AG04449 (cell line): ENCODE measurements around the gene KLF12.

Source experiments
- CTCF ChIA-PET: fragments of 350-600 bp; formaldehyde crosslinking; extraction: SDS; loops from one replicate; lab custom pipeline; 2021; ENCODE audit warnings: antibody characterized with exemption; lab: Yijun Ruan, JAX
- POLR2A ChIA-PET: fragments of 400-600, 350-600 bp; formaldehyde crosslinking; extraction: SDS; loops from one replicate; lab custom pipeline; 2020; ENCODE audit warnings: antibody characterized with exemption, inconsistent platforms; lab: Yijun Ruan, JAX
- DNase-seq: peaks from one replicate; pipeline ENCODE4 v3.0.0-alpha.2; 2010; ENCODE audit warnings: low read depth, low spot score
- H3K4me3 ChIP-seq: 2 replicates; pipeline ENCODE4 v1.5.1; 2011; ENCODE audit warnings: low read depth, mild to moderate bottlenecking, control low read depth, low read length
- TF ChIP-seq, protein P1 (sequence below): IDR thresholded peaks from one replicate; pipeline ENCODE4 v1.5.1; 2011; ENCODE audit warnings: mild to moderate bottlenecking, moderate library complexity, low read length, control low read depth, inconsistent platforms; ENCODE audit not compliant: insufficient read depth; ENCODE audit errors: missing control alignments

Gene KLF12

DNA sequence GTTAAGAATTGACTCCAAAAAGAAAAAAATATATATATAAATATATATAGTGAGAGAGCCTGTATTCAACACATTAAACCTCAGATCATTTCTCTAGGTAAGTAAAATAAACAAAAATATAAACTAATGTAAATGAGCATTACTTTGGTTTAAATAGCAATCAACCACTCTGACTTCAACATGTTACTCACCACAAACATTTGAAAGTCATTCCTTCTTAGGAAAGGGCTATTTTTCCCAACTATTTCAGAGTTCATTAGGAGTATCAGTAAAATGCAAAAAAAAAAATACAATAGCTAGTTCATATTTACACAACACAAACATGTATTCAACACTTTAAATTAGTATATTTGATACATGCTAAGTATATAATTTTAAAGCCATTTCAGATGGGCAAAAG is 40.5 kb downstream of the KLF12 start:
- TF ChIP-seq, protein P1, sequence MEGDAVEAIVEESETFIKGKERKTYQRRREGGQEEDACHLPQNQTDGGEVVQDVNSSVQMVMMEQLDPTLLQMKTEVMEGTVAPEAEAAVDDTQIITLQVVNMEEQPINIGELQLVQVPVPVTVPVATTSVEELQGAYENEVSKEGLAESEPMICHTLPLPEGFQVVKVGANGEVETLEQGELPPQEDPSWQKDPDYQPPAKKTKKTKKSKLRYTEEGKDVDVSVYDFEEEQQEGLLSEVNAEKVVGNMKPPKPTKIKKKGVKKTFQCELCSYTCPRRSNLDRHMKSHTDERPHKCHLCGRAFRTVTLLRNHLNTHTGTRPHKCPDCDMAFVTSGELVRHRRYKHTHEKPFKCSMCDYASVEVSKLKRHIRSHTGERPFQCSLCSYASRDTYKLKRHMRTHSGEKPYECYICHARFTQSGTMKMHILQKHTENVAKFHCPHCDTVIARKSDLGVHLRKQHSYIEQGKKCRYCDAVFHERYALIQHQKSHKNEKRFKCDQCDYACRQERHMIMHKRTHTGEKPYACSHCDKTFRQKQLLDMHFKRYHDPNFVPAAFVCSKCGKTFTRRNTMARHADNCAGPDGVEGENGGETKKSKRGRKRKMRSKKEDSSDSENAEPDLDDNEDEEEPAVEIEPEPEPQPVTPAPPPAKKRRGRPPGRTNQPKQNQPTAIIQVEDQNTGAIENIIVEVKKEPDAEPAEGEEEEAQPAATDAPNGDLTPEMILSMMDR: no peak
- no peak for DNase-seq
- POLR2A ChIA-PET: interaction anchor here (0.6 to 0.7 kb wide), 2 partner anchors 9 to 223 kb away, joined by 3 to 5 read pairs; no protein-coding TSS in a partner anchor
- CTCF ChIA-PET: interaction anchor here (0.7 to 0.8 kb wide), 2 partner anchors 193 to 1843 kb away, joined by 3 to 4 read pairs; no protein-coding TSS in a partner anchor
- no peak overlapping the region for H3K4me3 ChIP-seq

DNA sequence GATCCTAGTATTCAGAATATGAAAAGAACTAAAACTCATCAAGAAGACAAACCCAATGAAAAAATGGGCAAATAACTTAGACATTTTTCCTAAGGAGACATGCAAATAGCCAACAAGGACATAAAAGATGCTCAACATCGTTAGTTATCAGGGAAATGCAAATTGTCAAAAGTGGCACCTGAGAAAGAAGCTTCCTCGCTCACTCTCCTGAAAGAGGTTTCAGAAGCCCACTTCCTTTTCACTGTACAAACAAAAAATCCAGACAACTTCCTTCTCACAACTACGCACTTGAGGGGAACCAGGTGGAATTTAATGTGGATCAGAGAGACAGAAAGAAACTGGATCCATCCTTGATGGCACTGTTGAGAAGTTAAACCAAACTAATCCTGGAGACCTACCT is 41.5 kb downstream of the KLF12 start:
- TF ChIP-seq, protein P1: no peak
- DNase-seq: no peak
- ChIA-PET POLR2A (no interaction called here), CTCF (interaction anchor here (1.0 kb wide), 1 partner anchor 38 kb away, joined by 3 read pairs; no protein-coding TSS in a partner anchor)
- H3K4me3 ChIP-seq: no peak overlapping the region

DNA sequence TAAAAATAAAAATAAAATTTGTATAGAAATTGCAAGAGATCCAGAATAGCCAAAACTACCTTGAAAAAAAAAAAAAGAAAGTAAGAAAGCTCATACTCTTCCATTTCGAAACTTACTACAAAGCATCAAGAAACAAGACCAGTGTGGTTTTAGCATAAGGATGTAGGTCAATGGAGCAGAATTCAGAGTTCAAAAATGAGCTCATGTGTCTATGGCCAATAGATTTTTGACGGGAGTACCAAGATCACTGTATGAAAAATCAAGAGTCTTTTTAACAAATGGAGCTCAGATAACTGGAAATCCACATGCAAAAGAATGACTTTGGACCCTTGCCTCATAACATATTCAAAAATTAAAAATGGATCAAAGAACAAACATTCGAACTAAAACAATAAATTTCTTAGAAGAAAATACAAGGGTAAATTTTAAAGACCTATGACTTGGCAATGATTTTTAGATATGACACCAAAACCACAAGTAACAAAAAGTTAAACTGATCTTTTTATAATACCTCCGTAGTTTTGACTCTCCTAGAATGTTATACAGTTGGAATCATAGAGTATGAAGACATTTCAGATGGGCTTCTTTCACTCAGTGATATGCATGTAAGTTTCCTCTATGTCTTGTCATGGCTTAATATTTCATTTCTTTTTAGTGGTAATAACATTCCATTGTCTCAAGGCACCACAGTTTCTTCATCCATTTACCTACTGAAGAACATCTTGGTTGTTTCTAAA is 43.2 kb downstream of the KLF12 start:
- no peak for DNase-seq
- POLR2A ChIA-PET: no interaction called here
- CTCF ChIA-PET: interaction anchor here (0.6 kb wide), 1 partner anchor 1167 kb away, joined by 3 read pairs; no protein-coding TSS in a partner anchor
- TF ChIP-seq, protein P1: no peak
- H3K4me3 ChIP-seq: no peak overlapping the region

DNA sequence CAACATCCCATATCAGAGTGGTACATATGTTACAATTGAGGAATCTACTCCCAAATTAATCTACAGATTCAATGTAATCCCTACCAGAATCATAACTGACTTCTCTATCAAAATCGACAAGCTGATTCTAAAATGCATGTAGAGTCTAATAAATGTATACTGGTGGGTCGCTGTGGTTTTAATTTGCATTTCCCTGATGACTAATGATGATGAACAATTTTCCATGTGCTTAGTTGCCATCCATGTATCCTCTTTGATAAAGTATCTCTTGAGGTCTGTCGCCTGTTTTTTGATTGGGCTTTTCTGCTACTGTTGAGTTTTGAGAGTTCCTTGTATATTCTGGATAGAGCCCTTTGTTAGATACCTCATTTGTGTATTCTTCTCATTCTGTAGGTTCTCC is 43.8 kb downstream of the KLF12 start:
- ChIA-PET CTCF (interaction anchor here (0.6 kb wide), 1 partner anchor 1167 kb away, joined by 3 read pairs; no protein-coding TSS in a partner anchor), POLR2A (no interaction called here)
- DNase-seq: no peak
- no peak overlapping the region for H3K4me3 ChIP-seq
- TF ChIP-seq, protein P1: no peak

DNA sequence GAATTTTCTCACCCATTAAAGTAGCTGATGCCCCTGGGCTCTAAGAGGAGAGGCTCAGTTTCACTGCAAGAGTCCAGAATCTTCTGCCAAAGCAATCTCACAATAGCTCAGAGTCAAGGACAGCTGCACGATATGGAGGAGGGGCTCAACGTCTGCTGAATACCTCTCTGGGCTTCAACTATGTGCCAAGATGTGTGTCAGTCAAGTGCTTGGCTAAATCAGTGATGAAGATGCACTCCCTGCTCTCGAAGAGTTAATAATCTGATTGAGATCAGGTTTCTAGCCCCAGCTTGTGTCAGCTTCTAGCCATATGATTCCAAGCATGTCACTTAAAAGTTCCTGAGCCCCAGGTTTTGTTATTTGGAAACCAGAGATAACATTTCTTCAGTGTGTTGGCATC is 46.8 kb downstream of the KLF12 start:
- TF ChIP-seq, protein P1: no peak
- POLR2A ChIA-PET: no interaction called here
- no peak for DNase-seq
- CTCF ChIA-PET: interaction anchor here (1.0 kb wide), 1 partner anchor 252 kb away, joined by 3 read pairs; no protein-coding TSS in a partner anchor
- H3K4me3 ChIP-seq: no peak overlapping the region
